Activated CD4-positive, alpha-beta T cell treated with anti-CD3 and anti-CD28 coated beads, Interleukin-2, amount 50 U/mL, for 4 hours (primary cell): Measurements from ENCODE around the gene CACNA1B.
"Not testable (repeated sequence)": the region's sequence is repeated elsewhere in the genome, so short reads cannot be mapped to it uniquely, and the experiment has no call there.

ENCODE experiments used
- DNase-seq, 2 experiments: peaks; one replicate each; pipeline ENCODE4 v3.0.0-alpha.2; 2020

CACNA1B gene

GRCh38 chr9:137988701-137989100 is 111.1 kb downstream of the CACNA1B start:
- DNase-seq, result no peak

- no peak for DNase-seq
Measured at GRCh38 chr9:137989156-137989555, 111.6 kb downstream of the CACNA1B start.

- DNase-seq, result no peak
Measured at GRCh38 chr9:137989999-137990715, 112.6 kb downstream of the CACNA1B start.

- no peak for DNase-seq
Measured at GRCh38 chr9:138003485-138004190, 126.1 kb downstream of the CACNA1B start.

- no peak for DNase-seq
Measured at GRCh38 chr9:138006576-138007233, 129.1 kb downstream of the CACNA1B start.

- DNase-seq, result no peak
Measured at GRCh38 chr9:138007566-138007917, 130.0 kb downstream of the CACNA1B start.

GRCh38 chr9:138007918-138008841 is 130.6 kb downstream of the CACNA1B start:
- no peak for DNase-seq

- no peak for DNase-seq
Measured at GRCh38 chr9:138009016-138009802, 131.6 kb downstream of the CACNA1B start.

GRCh38 chr9:138009803-138010690 is 132.5 kb downstream of the CACNA1B start:
- DNase-seq, result no peak

GRCh38 chr9:138010861-138011260 is 133.3 kb downstream of the CACNA1B start:
- DNase-seq, result no peak

GRCh38 chr9:138011951-138012500 is 134.4 kb downstream of the CACNA1B start:
- DNase-seq, result no peak

- DNase-seq, result no peak
Measured at GRCh38 chr9:138013273-138013672, 135.7 kb downstream of the CACNA1B start.

GRCh38 chr9:138013836-138014562 is 136.4 kb downstream of the CACNA1B start:
- no peak for DNase-seq

- no peak for DNase-seq
Measured at GRCh38 chr9:138014563-138014945, 137.0 kb downstream of the CACNA1B start.

GRCh38 chr9:138015021-138015829 is 137.6 kb downstream of the CACNA1B start:
- no peak for DNase-seq

GRCh38 chr9:138016406-138017187 is 139.0 kb downstream of the CACNA1B start:
- DNase-seq, result no peak

GRCh38 chr9:138017200-138017599 is 139.6 kb downstream of the CACNA1B start:
- DNase-seq, result no peak

- not testable (repeated sequence) for DNase-seq
Measured at GRCh38 chr9:138019514-138019913, 141.9 kb downstream of the CACNA1B start.
